GM19328 (cell line): ENCODE results near the gene PIWIL4.

Experiments
- ATAC-seq: cut with Tn5 transposase; IDR thresholded peaks from one replicate; pipeline ENCODE4 v1.9.1; 2021; ENCODE audit warnings: mild to moderate bottlenecking, moderate library complexity; ENCODE audit not compliant: unreplicated experiment

PIWIL4 gene

DNA sequence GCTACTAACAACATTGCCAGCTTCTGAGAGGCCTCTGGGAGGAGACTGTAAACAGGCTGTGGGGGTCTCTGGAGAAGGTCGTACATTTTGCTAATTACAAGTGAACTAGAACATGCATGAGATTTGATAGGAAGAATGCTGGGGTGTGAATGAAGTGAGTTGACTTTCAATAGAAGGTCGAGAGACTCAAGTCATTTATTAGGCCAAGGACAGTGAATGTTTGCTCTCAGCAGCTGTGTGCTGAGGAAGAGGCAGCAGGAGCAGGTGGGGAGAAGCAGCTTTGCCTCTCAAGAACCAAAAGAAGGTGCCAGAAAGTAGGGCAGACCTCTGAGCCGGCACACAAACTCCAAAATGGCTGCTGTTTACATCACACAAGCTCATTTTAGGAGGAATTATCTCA is 91.7 kb downstream of the PIWIL4 start:
- ATAC-seq: no peak

DNA sequence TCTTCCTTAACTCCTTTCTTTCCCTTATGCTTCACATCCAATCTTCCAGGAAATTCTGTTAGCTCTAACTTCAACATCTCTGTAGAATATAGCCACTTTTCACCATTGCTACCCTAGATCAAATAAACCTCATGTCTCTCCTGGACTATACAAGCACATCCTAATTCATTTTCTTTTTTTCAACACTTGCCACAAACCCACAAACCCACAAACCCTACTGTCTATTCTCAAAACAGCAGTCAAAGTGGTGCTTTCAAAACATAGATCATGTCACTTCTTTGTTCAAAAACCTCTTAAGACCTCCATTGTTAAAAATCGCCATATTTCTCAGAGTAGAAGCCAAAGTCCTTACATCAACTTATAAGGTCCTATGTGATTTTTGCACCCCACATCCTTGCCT is 94.3 kb downstream of the PIWIL4 start:
- ATAC-seq: no peak

DNA sequence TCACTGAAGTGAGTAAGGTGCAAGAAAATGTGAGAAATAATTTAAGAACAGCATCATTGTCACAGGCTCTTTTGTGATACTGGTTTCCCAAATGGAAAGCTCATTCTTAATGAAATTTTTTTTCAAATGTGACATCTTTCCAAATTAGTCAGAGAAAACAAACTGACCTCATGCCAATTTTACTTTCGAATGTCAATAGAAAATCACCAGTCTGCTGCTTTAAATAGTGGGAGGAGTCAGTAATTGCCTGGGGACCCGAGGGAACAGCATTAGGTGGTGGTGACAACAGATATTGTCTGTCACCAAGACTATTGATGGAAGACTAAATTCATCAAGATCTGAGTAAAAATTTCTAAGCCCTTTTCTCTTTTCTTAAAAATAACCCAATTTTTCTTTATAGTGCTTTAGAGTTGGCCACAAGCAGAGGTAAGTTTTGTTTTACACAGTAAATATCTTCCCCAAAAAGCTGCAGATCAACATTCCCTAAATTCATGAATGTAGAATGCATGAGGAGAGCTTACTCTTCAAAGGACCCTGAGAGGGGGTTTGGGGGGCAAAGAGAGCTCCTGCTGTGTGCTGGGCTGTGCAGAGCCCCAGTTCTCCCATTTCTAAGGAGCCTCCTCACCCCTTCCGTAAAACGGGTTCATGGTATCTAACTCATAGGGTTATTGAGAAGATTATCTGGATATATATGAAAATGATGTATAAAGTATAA is 95.1 kb downstream of the PIWIL4 start:
- no peak for ATAC-seq

DNA sequence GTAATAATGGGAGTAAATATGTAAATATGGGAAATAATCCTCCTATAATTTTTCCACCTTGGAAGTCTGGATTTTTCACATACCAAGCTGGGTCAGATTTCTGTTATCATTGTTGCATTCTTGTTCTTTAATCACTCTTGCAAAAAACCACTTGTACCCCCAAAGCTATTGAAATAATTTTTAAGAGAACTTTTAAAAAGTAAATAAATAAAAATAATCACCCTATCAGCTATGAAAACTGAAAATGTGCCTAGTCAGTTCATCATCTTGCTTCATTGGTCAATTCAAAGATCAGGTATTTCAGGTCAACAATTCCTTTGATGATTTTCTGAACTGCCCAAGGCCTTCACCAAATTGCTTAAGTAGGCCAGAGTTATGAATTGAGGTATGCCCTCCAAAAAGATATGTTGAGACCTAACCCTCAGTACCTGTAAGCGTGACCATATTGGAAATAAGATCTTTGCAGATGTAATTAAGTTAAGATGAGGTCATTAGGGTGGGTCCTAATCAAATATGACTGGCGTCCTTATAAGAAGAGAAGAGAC is 95.8 kb downstream of the PIWIL4 start:
- ATAC-seq: no peak

DNA sequence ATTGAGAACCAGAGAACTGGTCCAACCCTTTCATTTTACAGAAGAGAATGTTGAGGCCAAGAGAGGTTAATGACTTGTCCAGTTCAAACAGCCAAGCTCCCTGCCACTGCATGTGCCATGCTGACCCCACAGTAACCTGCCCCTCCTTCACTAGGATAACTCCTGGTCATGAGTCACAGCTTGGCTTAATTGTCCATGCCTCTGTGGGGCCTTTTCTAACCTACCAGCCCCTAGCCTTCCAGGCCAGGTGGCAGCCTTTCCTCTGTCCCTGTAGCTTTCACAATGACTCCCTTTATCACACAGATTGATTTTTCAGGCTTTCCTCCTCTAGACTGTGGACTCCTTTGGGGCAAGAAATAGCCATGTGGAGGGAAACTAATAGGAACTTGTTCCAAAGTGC is 97.2 kb downstream of the PIWIL4 start:
- ATAC-seq: no peak

DNA sequence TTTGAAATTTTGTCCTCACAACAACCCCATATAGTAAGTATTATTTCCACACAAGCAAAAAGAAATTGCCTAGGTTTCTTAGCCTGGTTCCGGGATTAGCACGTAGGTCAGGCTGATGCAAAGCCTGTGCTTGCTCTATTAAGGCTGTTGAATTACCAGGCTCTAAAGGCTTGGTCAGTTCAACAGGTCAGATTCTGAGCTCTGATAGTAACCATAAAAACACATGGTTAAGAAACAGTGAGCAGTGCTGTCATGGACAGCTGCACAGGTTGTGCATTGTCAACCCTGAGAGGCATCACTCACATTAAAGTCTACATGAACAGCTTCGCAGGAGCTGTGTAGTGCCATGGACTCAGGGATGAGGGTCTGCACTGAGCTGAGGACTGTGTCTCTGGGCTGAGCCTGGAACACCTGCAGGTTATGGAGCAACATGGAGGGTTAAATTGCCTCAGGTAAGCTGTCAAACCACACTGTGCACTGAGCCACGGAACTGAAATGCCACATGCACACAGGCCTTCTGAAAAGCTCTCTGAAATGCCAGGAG is 98.0 kb downstream of the PIWIL4 start:
- no peak for ATAC-seq

DNA sequence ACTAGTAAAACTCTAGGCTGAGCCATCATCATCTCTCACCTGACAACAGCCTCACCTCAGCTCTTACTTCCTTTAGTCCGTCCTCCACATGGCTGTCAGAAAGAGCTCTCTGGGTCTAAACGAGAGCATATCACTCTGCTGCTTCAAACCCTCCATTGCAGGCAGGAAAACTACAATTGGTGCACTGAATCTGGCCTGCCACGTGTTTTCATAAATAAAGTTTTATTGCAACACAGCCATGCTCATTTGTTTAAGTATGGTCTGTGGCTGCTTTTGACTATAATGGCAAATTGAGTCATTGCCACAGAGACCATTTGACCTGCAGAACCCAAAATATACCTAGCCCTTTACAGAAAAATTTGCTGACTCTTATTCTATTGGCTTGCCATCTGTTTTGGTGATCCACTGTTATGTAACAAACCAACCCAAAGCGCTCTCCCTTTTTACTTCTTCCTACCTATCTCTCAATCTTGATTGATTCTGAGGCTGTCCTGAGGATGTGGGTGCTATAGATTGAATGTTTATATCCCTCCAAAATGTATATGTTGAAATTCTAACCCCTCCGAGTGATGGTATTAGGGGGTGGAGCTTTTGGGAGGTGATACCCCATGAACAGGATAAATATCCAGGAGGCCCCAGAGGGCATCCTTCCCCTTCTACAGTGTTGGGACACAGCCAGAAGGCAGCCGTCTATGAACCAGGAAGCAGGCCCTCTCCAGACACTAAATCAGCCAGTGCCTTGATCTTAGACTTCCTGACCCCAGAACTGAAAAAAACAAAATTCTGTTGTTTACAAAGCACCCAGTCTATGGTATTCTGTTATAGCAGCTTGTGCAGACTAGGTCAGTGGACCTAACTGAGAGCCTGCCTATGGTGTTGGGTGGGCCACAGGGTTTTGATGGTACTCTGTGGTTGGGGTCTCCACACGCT is 99.9 kb downstream of the PIWIL4 start:
- ATAC-seq: no peak

DNA sequence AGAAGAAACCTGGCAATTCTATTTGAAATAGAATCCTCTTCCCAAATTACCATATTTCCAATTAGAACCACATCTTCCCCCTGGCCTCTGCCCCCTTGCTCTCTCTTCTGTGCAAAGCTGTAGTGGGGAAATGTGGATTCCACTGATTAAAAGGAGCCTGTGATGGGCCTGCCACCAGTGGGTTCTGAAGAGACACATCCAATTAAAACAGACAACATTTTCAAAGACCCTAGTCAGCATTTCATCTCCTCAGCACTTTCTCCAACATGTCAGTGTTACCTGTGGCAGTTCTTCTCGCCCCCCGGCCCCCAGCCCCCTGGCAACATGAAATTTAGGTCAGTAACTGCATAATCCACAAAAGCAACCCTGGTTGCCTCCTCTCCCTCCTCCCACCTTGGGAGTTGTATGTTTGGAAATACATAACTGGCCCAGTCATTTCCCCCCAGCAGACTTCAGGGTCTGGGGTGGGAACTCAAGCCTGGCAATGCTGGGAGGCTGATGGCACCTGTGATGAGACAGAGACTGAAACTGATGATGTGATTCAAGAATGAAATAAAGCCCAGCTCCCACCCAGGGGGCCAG is 101.1 kb downstream of the PIWIL4 start:
- no peak for ATAC-seq

DNA sequence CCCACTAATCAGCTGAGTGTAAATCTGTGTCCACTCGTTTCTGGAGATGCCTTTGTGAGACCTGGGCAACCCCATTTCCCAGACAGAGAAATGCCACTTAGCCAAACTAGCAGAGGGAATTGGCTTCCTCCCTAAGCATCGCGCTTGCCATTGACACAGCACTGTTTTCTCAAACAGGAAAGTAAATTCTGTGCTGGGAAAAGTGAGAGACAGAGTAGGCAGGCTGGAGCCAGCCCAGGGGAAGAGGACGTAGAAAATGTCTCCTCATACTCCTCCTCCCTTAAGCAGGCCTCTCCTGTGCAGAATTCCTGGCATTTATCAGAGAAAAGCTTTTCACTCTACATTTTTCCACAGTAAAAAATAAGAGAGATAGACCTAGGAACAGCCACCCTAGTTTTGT is 101.9 kb downstream of the PIWIL4 start:
- ATAC-seq: no peak
